Endothelial cell of umbilical vein (primary cell): Measurements from ENCODE around the gene IL25. TPM values are rescaled to one million over a fixed set of nuclear protein-coding genes. Genes with fewer than 3 reads are reported as not detected.

Source experiments
- BruUV-seq: library from RNA; stranded (reverse); fragments of 400-500 nt; replicated peaks from 2 replicates; lab custom pipeline; 2021; lab: Mats Ljungman, UMichigan
- CTCF ChIA-PET: fragments of 300-600, 350-600 bp; sonication (Branson Sonifier 250); formaldehyde crosslinking; loops from one replicate; lab custom pipeline; 2021; ENCODE audit warnings: antibody characterized with exemption, inconsistent platforms; lab: Charles Lee
- POLR2A ChIA-PET: fragments of 300-600, 350-600 bp; sonication (Branson Sonifier 250); formaldehyde crosslinking; loops from one replicate; lab custom pipeline; 2021; ENCODE audit warnings: antibody characterized with exemption, inconsistent platforms; lab: Charles Lee
- DNase-seq: peaks from one replicate; pipeline ENCODE4 v3.0.0-alpha.2; 2011; ENCODE audit warnings: low read depth, low spot score
- FAIRE-seq: peaks from 2 replicates; lab custom pipeline; 2011; peaks lifted over from hg19 to GRCh38; lab: Jason Lieb, UNC
- H2AFZ ChIP-seq: 2 replicates; pipeline ENCODE4 v1.6.0; 2012; ENCODE audit warnings: low read depth, low read length, control low read depth, inconsistent platforms
- H3K27ac ChIP-seq: 2 replicates; pipeline ENCODE4 v1.5.1; 2011; ENCODE audit warnings: low read depth, mild to moderate bottlenecking, control low read depth, low read length, moderate library complexity; ENCODE audit not compliant: insufficient read depth
- H3K27me3 ChIP-seq, 2 experiments: 2 replicates each; pipeline versions ENCODE4 v1.6.0 to v1.6.1; 2011; ENCODE audit warnings: low read length in 2 of 2, mixed read lengths in 1 of 2; ENCODE audit not compliant: control insufficient read depth in 2 of 2, insufficient read depth in 2 of 2
- H3K36me3 ChIP-seq, 2 experiments: 2 replicates in 1 of 2; 3 replicates in 1 of 2; pipeline ENCODE4 v1.5.1; 2011; ENCODE audit warnings: low read length in 2 of 2, mild to moderate bottlenecking in 1 of 2, moderate library complexity in 1 of 2; ENCODE audit not compliant: control insufficient read depth in 2 of 2, insufficient read depth in 2 of 2; ENCODE audit errors: extremely low read depth in 1 of 2
- H3K4me1 ChIP-seq: 3 replicates; pipeline ENCODE4 v1.5.1; 2011; ENCODE audit warnings: mild to moderate bottlenecking, low read length; ENCODE audit not compliant: control insufficient read depth, insufficient read depth; ENCODE audit errors: extremely low read depth
- H3K4me2 ChIP-seq: 2 replicates; pipeline ENCODE4 v1.6.1; 2011; ENCODE audit warnings: low read length, control low read depth, mixed read lengths; ENCODE audit not compliant: insufficient read depth
- H3K4me3 ChIP-seq, 3 experiments: fragments of 200-600 bp in 1 of 3; sonication (generic), shearing (Covaris generic) in 1 of 3; replicated peaks in 1 of 3; 2 replicates each; pipeline ENCODE4 v1.5.1; 2011 to 2016; ENCODE audit warnings: control low read depth in 3 of 3, low read length in 3 of 3, mild to moderate bottlenecking in 2 of 3, inconsistent platforms in 1 of 3, low read depth in 1 of 3, moderate library complexity in 1 of 3; ENCODE audit not compliant: insufficient read depth in 1 of 3
- H3K79me2 ChIP-seq: 2 replicates; pipeline ENCODE4 v1.6.0; 2012; ENCODE audit warnings: low read length, inconsistent platforms; ENCODE audit not compliant: control insufficient read depth, insufficient read depth
- H3K9ac ChIP-seq: replicated peaks from 2 replicates; pipeline ENCODE3; 2011; ENCODE audit warnings: low read length, control low read depth; ENCODE audit not compliant: insufficient read depth; ENCODE audit errors: extremely low read depth
- H3K9me1 ChIP-seq: replicated peaks from 3 replicates; pipeline ENCODE4 v1.6.0; 2011; ENCODE audit warnings: mild to moderate bottlenecking, low read length; ENCODE audit not compliant: control insufficient read depth, insufficient read depth; ENCODE audit errors: extremely low read depth
- H3K9me3 ChIP-seq: replicated peaks from 2 replicates; pipeline ENCODE4 v1.5.1; 2012; ENCODE audit warnings: low read length, inconsistent platforms; ENCODE audit not compliant: control insufficient read depth, insufficient read depth
- H4K20me1 ChIP-seq: replicated peaks from 2 replicates; pipeline ENCODE3; 2011; ENCODE audit warnings: mild to moderate bottlenecking, low read length; ENCODE audit not compliant: control insufficient read depth, insufficient read depth; ENCODE audit errors: extremely low read depth
- EZH2 ChIP-seq: IDR thresholded peaks from 2 replicates; pipeline ENCODE4 v1.6.1; 2012; ENCODE audit warnings: borderline replicate concordance, low read depth, mild to moderate bottlenecking, moderate library complexity, low read length, inconsistent platforms; ENCODE audit not compliant: severe bottlenecking
- FOS ChIP-seq: IDR thresholded peaks from 2 replicates; pipeline ENCODE4 v1.6.1; 2011; ENCODE audit warnings: mild to moderate bottlenecking, low read length, moderate library complexity, borderline replicate concordance; ENCODE audit not compliant: insufficient read depth
- GATA2 ChIP-seq: IDR thresholded peaks from 2 replicates; pipeline ENCODE4 v1.7.0; 2011; ENCODE audit warnings: low read depth, mild to moderate bottlenecking, moderate library complexity, mixed read lengths, low read length; ENCODE audit not compliant: insufficient read length, insufficient read depth
- JUN ChIP-seq: IDR thresholded peaks from 2 replicates; pipeline ENCODE4 v1.6.1; 2011; ENCODE audit warnings: borderline replicate concordance, low read depth; ENCODE audit not compliant: insufficient read length, insufficient read depth
- MYC ChIP-seq: IDR thresholded peaks from one replicate; pipeline ENCODE4 v1.6.1; 2011; ENCODE audit warnings: mild to moderate bottlenecking, low read depth, low read length
- POLR2A ChIP-seq: IDR thresholded peaks from 2 replicates; pipeline ENCODE4 v1.6.1; 2012; ENCODE audit warnings: low read depth, mild to moderate bottlenecking, control low read depth, low read length
- POLR2AphosphoS5 ChIP-seq: IDR thresholded peaks from 2 replicates; pipeline ENCODE4 v1.6.1; 2012; ENCODE audit warnings: low read depth, mild to moderate bottlenecking, control low read depth, low read length, moderate library complexity; ENCODE audit not compliant: insufficient read depth
- dilution Hi-C: fragments of 300-500 bp; cut with MboI; formaldehyde crosslinking; loops from one replicate; pipeline ENCODE4 v1.15.0; 2019; ENCODE audit warnings: low sequenced_read_pairs; ENCODE audit not compliant: extremely low pct_ligation_motif_present
- intact Hi-C: fragments of 100-400 bp; cut with micrococcal nuclease; formaldehyde crosslinking; loops from one replicate; pipeline ENCODE4 v1.10.0; 2022
- polyA plus RNA-seq, 4 experiments: library from polyadenylated mRNA; depleted of rRNA in 3 of 4; stranded (reverse) in 3 of 4; unstranded in 1 of 4; fragments of >200 nt; gene quantifications; 2 replicates each; pipeline versions ENCODE4 v1.2.1 to v1.2.3, GENCODE V29; 2011 to 2012; ENCODE audit warnings: missing spikeins in 1 of 4
- total RNA-seq: library from RNA; stranded (reverse); gene quantifications from 2 replicates; pipeline ENCODE4 v1.2.3, GENCODE V29; 2021
- TF ChIP-seq, protein P1 (sequence below): IDR thresholded peaks from 2 replicates; pipeline ENCODE4 v1.6.1; 2011; ENCODE audit not compliant: insufficient read depth, insufficient read length
- TF ChIP-seq, protein P2 (sequence below), 2 donors: IDR thresholded peaks; 1 replicate in 1 of 2; 2 replicates in 1 of 2; pipeline ENCODE4 v1.5.1; 2011; ENCODE audit warnings: low read length in 2 of 2, mild to moderate bottlenecking in 2 of 2, moderate library complexity in 2 of 2, control low read depth in 1 of 2, inconsistent platforms in 1 of 2, low read depth in 1 of 2; ENCODE audit not compliant: insufficient read depth in 1 of 2; ENCODE audit errors: extremely low read depth in 1 of 2

Gene IL25
- total and polyA plus RNA-seq, 2 donors (not counting 3 experiments of a cell fraction or from before 2014, with no cell fraction given), result not detected

DNA sequence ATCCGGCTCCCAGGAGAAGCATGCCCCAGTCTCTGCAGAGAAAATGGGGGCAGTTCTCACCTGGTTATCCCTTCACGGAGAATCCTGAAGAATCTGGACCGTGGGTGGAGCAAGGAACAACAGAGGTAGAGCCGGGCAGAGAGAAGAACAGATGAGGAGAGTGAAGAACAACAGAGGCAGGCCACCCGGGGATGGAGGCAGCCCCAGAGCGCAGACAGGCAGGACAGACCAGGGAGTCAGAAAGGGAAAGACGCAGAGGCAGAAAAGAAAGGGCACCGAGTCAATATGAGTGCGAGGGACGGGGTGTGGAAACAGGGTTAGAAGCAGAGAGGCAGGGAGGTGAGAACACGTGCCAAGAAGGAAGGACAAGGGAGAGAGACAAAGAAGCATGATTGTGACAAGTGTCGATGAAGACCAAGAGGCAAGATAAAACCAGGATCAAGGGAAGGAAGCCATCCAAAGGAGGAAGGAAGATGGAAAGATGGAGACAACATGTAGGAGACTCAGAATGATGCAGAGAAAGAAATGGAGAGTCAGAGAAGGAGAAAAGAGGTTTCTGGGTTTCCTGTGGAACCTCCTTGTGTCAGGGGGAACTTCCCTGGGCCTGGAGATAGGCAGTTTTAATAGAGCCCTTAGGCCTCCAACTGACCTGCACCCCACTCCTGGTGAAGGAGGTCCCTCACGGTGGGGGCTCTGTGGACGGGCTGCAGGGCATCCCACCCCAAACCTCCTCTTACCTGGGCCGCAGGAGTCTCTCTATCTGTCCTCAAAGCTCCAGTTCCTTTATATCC, 35.1 kb downstream of the IL25 start, which contains the start of gene MYH6:
Gene MYH6 (minus strand): TSS at position 758 of the 791 bp plus-strand sequence. CDS start 1,050 bp downstream, outside the sequence.
- no peaks in the 10 kb centered on the region for H3K27me3 ChIP-seq
- H3K79me2 ChIP-seq, result no peaks in the 10 kb centered on the region
- intact Hi-C loops, result no loop called here
- FAIRE-seq (no peak), DNase-seq (no peak)
- H3K36me3 ChIP-seq, result no peaks in the 10 kb centered on the region
- H3K9ac ChIP-seq, result no peak within 1 kb of the TSS
- no peaks in the 10 kb centered on the region for H3K9me3 ChIP-seq
- no peaks in the 10 kb centered on the region for H3K9me1 ChIP-seq
- TF ChIP-seq FOS, result no peak
- no peak for TF ChIP-seq POLR2AphosphoS5
- BruUV-seq, result no TSS peak
- no peak within 1 kb of the TSS for H3K27ac ChIP-seq
- no peak within 1 kb of the TSS for H3K4me3 ChIP-seq
- H3K4me1 ChIP-seq, result no peaks in the 10 kb centered on the region
- ChIA-PET POLR2A (no interaction called here), CTCF (no interaction called here)
- H3K4me2 ChIP-seq, result no peak within 1 kb of the TSS
- dilution Hi-C loops, result no loop called here
- H2AFZ ChIP-seq, result no peak within 1 kb of the TSS
- no peaks in the 10 kb centered on the region for H4K20me1 ChIP-seq

DNA sequence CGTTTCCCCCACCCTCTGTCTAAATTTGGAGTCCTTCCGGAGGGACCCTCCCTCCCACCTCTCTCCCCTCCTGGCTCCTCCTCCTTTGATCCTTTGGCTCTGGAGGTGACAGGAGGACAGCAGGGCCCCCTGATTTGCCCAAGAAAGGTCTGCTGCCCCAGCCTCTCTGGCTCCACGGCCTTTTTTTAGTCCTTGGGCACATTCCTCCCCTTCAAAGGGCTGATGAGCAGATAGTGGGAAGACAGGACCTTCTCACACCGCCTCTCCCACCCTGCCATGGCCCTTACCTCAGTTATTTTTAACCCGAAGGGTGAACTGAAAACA, 35.7 kb downstream of the IL25 start:
- Histone ChIP-seq H3K4me1 (no peaks in the 10 kb centered on the region), H2AFZ (no peak overlapping the region), H3K4me2 (no peak overlapping the region), H3K36me3 (no peaks in the 10 kb centered on the region), H3K27me3 (no peaks in the 10 kb centered on the region), H3K9me3 (no peaks in the 10 kb centered on the region), H3K9me1 (no peaks in the 10 kb centered on the region), H3K4me3 (no peak overlapping the region), H4K20me1 (no peaks in the 10 kb centered on the region), H3K9ac (no peak overlapping the region), H3K79me2 (no peaks in the 10 kb centered on the region), H3K27ac (no peak overlapping the region)
- TF ChIP-seq MYC, result no peak
- TF ChIP-seq FOS, result no peak
- no peak for TF ChIP-seq JUN
- TF ChIP-seq, protein P1, sequence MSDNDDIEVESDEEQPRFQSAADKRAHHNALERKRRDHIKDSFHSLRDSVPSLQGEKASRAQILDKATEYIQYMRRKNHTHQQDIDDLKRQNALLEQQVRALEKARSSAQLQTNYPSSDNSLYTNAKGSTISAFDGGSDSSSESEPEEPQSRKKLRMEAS, result no peak
- no peak for TF ChIP-seq POLR2A
- no peak for TF ChIP-seq EZH2
- TF ChIP-seq, protein P2, sequence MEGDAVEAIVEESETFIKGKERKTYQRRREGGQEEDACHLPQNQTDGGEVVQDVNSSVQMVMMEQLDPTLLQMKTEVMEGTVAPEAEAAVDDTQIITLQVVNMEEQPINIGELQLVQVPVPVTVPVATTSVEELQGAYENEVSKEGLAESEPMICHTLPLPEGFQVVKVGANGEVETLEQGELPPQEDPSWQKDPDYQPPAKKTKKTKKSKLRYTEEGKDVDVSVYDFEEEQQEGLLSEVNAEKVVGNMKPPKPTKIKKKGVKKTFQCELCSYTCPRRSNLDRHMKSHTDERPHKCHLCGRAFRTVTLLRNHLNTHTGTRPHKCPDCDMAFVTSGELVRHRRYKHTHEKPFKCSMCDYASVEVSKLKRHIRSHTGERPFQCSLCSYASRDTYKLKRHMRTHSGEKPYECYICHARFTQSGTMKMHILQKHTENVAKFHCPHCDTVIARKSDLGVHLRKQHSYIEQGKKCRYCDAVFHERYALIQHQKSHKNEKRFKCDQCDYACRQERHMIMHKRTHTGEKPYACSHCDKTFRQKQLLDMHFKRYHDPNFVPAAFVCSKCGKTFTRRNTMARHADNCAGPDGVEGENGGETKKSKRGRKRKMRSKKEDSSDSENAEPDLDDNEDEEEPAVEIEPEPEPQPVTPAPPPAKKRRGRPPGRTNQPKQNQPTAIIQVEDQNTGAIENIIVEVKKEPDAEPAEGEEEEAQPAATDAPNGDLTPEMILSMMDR (IDR thresholded peaks at IDR 0.05; ENCODE audit: extremely low read depth in 1 of 2, insufficient read depth in 1 of 2, low read depth in 1 of 2, low read length in 2 of 2), result no peak
- TF ChIP-seq POLR2AphosphoS5, result no peak
- TF ChIP-seq GATA2, result no peak
- intact Hi-C loops, result no loop called here
- CTCF ChIA-PET, result no interaction called here
- DNase-seq (no peak), FAIRE-seq (no peak)
- dilution Hi-C loops, result no loop called here
- BruUV-seq, result no TSS peak
- POLR2A ChIA-PET, result no interaction called here
